Pulmonary artery endothelial cell (primary cell): ENCODE results near the gene CCDC32. TPM values are rescaled to one million over a fixed set of nuclear protein-coding genes. Genes with fewer than 3 reads are reported as not detected.
"Not testable (repeated sequence)": the region's sequence is repeated elsewhere in the genome, so short reads cannot be mapped to it uniquely, and the experiment has no call there.

Source experiments
- DNase-seq: peaks from one replicate; pipeline ENCODE4 v3.0.0-alpha.2; 2011; ENCODE audit warnings: low read depth, low spot score
- total RNA-seq: library from RNA; depleted of rRNA; stranded (reverse); fragments of >200 nt; gene quantifications from 2 replicates; pipeline ENCODE4 v1.2.3, GENCODE V29; 2014

The CCDC32 gene, protein sequence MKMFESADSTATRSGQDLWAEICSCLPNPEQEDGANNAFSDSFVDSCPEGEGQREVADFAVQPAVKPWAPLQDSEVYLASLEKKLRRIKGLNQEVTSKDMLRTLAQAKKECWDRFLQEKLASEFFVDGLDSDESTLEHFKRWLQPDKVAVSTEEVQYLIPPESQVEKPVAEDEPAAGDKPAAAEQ
- total RNA-seq = 20.8 and 26.2 TPM in 2 replicates

DNA sequence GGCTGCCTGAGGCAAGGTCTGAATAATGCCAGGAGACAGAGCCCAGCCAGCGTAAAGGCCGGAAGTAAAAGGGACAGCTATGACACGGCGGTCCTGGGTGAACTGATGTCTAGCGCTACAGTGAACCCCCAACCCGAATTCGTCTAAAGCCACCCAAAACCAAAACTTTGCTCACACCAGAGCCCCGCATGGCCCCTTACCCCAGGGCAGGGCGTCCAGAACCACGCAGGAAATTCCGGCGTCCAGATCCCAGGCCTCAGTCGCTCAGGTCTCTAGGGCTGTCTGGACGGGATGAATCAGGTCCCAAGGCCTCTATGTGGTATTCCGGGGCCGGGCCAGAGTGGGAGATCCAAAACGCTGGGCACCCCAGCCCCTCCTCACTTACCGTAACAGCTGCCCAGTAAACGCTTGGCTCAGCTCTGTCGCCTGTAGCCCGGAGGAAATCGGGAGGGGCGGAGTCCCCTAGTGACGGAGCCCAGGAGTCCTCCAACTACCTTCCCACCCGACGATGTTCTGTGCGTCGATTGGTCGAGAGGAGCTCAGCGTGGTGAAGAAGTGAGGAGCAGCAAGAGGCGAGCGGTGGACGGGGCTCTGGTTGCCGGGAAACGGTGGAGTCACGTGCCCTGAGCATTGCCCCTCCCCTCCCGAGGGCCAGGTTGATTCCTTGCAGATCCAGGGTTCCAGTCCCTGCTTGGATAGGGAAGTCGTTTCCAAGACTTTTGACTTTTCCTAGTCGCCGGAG, at the start of gene CCDC32:
Gene CCDC32 (minus strand): TSS at position 452 of the 742 bp plus-strand sequence. CDS start 2,027 bp downstream, outside the sequence.
- peak; percentile 96 for DNase-seq

DNA sequence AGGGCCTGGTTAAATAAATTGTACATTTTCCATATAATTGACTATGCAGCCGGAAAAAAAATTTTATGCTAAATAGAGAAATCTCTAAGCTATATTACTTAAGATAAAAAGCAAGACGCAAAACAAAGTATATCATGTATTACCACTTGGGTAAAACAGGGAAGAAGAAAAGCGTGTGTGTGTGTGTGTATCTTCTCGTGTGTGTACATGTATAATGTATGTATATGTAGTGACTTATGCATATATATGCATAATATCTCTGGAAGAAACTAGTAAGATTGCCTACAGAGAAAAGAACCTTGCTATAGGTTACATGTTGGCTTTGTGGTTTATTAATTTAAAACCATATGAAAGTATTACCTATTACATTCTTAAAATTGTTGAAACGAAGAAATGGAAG, 48.2 kb upstream of the CCDC32 start:
- DNase-seq = no peak

DNA sequence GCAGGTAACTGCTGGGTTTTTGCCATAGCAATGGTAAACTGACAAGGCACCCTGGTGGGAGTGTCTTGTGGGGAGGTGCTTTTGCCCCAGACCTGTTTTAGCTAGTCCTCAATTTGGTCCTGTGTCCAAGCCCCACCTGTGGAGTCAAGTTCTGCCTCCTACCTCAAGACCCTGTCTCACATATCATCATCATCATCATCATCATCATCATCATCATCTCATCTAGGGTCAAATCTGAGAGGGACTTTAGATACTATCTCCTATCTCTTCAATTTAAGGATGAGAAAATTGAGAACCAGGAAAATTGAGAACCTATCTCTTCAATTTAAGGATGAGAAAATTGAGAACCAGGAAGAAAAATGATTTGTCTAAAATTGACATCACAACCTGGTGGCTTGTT, 39.1 kb upstream of the CCDC32 start:
- DNase-seq = no peak

DNA sequence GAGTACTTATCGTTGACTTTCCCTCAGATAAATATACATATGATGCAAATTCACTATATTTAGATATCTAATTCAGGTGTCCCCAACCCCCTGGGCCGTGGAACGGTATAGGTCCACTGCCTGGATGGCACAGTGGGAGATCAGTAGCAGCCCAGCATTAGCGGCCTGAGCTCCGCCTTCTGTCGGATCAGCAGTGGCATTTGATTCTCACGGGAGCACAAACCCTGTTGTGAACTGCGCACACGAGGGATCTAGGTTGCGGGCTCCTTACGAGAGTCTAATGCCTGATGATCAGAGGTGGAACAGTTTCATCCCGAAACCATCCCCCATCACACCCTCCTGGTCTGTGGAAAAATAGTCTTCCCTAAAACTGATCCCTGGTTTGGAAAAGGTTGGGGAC, 36.1 kb upstream of the CCDC32 start:
- DNase-seq = no peak

DNA sequence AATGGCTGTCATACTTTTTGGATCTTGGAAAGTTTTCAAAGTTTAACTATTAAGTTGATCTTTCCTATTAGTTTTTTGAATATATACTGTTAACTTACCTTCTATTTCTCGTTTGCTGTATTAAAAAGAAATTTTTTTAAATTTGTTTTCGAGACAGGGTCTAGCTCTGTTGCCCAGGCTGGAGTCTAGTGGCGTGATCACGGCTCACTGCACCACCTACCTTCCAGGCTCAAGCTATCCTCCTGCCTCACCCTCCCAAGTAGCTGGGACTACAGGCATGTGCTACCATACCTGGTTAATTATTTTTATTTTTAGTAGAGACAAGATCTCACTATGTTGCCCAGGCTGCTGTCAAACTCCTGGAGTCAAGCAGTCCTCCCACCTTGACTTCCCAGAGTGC, 33.8 kb upstream of the CCDC32 start:
- no peak for DNase-seq

DNA sequence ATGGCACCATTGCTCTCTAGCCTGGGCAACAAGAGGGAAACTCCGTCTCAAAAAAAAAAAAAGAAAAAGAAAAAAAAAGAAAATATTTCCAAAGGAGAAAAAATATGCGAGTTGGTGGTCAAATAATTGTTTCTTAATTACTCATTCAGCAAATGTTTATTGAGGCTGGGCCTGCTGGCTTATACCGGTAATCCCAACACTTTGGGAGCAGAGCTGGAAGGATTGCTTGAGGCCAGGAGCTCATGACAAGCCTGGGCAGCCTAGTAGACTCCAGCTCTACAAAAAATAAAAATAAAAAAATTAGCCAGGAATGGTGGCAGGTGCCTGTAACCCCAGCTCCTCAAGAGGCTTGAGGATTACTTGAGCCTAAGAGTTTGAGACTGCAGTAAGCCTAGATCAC, 33.3 kb upstream of the CCDC32 start:
- DNase-seq = no peak

DNA sequence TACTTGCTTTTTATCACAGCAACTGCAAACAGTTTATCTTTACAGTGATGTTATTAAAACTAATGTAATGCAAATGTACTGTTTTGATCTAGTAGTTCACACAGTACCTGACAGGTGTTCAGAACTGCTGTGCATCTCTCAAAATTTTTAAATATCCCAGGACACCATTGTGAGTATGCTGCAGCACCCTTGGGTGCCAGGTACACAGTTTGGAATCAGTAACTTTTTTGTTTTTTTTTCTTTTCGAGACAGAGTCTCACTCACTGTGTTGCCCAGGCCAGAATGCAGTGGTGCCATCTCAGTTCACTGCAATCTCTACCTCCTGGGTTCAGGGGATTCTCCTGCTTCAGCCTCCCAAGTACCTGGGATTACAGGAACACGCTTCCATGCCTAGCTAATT, 32.2 kb upstream of the CCDC32 start:
- DNase-seq = no peak

DNA sequence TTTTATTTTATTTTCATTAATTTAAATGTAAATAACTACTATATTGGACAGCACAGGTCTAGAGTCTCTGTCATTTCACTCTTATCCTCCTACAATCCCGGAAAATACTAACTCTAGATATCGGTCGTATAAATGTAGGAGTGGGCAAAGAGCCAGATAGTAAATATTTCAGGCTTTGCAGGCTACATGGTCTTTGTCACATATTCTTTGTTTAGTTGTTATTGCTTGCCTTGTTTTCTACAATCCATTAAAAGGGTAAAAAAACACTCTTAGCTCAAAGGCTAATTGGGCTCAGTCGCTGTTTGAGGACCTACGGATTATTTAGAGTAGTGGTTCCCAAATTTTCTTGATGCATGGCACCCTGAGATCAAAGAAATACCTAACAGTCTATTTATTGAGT, 30.9 kb upstream of the CCDC32 start:
- no peak for DNase-seq

DNA sequence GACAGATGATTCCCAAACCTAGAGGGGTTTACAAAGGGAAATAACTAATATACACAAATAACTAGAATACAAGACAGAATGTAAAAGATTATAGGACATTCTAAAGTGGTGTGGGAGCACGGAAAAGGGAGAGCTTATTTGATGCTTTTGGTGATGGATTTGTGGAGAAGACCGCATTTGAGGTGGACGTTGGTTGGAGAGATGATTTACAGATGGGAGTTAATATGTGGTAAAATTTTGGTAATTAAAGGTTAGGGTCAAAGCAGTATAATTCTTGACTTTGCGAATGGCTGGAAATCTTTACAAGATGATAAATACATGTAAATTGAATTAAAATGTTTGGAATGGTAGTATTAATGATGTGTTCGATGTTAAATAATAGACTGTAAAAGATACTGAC, 30.4 kb upstream of the CCDC32 start:
- no peak for DNase-seq

DNA sequence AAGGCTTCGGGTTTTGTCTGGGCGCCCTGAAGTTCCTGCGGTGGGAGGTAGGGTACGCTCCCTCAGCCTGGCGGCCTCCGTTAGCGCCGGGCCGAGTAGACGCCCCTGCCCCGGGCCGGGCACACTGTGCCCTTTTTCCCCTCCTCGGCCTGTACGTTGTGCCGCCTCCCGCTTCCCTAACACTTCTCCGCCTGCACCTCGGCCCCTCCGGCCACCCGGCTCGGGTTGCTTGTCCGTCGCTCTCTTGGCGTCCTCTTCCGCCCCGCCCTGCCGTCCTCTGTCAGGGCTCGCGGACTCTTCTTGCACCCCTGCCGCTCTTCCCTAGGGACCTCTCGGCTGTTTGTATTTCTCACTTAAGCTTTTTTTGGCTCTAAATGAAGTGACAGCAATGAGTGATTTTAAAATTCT, 29.6 kb upstream of the CCDC32 start:
- DNase-seq = no peak

DNA sequence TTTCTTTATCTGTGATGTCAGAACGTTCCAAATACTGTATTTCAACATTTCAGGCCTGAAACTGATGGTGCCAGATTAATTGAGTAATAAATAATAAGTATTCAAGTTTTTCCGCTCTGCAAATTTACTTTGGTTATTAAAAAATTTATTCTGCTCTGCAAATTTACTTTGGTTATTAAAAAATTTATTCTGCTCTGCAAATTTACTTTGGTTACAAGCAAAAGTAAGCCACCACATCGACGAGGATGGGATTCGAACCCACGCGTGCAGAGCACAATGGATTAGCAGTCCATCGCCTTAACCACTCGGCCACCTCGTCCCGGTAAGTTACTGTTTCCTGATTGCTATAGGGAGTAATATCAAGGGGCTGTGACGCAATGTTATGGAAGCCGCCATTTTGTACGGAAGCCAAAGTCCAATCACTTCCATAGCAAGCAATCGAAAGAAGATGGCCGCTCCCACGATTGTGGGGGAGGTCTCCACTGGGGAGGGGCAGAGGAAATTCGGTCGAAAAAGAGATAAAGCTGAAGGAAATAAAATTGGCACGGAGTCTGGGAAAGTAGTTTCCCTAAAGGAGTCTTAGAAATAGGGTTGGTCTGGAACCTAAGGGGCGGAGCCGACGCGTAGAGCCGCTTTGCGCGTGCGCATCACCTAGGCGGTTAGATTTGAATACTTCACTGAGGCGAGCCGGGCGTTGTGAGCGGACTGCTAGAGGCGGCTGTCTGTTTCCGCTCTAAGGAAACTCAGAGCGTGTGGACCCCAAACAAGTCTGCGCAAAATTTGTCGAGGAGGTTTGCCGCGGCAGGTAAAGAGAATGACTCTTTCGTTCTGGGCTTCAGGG, 29.0 kb upstream of the CCDC32 start, which contains the start of gene KNL1:
Gene KNL1 (plus strand): TSS at position 662 of the 841 bp plus-strand sequence. CDS start 8,683 bp downstream, outside the sequence.
- peak; percentile 83 for DNase-seq

DNA sequence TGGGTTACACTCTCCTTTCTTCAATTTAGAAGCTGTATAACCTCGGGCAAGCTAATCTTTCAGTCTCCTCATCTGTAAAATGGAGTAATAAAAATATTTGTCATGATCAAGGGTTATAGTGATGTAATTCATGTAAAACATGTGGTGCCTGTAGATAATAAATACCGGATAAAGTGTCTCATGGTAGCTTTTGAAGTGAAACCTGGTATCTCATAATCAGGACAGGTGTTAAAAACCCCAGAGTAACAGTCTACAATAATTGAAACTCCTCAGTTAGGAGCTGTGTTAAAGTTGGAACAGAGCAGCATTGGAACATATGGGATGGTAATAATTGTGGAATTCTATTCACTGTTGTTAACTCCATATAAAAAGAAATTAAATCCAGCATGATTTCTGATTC, 28.3 kb upstream of the CCDC32 start:
- no peak for DNase-seq

DNA sequence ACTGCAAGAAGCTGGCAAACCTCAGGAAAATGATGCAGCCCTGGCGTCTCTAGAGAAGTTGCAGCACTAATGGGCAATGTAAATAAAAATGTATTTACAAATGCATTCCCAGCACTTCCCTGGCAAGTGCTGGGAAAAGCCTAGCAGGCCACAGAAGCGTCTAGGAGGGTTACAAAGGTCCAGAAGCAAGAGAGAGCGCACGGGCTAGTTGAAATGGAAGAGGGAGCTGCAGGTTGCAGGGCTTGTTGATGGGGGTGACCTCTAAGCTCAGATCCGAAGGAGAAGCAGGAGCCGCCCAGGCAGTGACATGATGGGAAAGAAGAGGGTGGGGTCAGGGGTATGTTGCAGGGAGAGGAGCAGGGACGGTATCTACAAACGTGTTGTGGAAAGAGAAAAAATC, 26.5 kb upstream of the CCDC32 start:
- no peak for DNase-seq

DNA sequence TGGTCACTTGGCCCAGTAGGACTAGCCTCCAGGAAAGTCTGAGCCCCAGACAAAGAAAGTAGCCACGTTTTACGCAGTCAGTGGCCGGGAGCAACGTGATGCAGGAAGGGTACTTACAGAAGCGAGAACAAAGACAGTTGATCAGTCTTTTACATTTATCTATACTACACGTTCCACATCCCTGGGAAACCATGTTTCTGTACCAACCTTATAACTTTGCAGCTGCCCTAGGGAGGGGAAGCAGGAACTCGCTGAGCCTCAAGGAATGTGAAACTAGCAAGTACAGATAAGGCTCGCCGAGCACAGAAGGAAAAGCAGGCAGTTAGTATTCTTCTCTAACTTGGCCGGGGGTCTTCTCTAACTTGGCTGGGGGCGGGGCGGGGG, 25.8 kb upstream of the CCDC32 start:
- no peak for DNase-seq

DNA sequence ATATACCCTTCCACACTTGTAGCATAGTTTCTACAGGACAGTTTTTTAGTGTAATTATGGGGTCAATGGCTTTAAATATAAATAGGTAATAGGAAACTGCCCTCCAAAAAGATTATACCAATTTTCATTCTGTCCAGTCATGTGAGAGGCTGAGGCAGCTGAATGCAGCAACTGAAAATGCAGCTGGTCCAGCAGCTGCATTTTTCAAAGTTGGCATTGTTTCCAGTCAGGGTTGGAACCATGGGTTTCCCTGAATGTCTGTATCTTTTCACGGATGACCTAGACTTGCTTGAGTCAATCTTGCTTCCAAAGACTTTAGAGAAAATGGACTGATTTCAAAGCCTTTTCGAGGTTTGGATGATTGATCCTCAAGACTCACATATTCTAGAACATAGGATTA, 19.3 kb upstream of the CCDC32 start:
- no peak for DNase-seq

DNA sequence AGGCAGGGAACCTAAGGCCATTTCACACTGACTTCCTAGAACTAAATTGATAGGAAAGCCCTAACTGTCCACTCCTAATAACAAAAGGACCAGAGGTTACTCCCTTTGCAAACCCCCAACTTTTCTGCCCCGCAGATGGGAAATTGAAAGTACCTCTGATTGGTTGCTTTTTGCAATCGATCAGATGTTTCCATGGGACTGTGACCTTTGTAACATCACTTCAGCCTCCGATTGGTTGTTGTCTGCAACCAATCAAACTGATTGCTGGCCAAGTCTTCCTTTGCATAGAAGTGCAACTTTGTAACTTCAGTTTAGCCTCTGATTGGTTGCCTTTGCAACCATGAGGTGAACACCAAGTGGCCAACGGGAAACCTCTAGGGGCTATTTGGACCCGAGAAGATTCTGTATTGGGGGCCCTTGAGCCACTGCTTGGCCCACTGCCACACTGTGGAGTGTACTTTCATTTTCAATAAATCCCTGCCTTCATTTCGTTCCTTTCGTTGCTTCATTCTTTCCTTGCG, 17.9 kb upstream of the CCDC32 start:
- no peak for DNase-seq

DNA sequence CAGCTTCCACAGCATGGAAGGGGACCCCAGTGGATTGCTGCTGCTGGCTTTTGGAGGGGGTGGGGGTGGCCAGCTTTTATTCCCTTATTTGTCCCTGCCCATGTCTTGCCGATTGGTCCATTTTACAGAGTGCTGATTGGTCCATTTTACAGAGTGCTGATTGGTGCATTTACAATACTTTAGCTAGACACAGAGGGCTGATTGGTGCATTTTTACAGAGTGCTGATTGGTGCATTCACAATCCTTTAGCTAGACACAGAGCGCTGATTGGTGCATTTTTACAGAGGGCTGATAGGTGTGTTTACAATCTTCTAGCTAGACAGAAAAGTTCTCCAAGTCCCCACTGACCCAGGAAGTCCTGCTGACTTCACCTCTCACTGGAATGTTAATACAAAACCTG, 17.0 kb upstream of the CCDC32 start:
- not testable (repeated sequence) for DNase-seq

DNA sequence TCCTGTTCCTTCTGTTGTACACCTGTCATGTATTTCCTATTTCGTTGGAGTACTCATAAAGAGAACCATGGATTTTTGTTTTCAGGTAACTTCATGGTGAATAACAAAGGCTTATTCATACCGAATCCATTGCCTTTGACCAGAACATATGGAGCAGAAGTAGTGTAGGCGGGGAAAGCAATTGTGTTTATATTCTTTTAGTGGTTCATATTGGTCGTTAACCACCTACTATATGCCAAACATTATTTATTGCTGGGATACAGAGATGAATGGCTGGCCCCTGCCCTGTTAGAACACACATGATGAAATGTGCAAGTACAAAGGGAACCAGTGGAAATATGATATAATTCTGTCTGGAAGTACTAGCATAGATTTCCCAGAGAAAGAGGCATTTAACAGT, 14.1 kb upstream of the CCDC32 start:
- no peak for DNase-seq

DNA sequence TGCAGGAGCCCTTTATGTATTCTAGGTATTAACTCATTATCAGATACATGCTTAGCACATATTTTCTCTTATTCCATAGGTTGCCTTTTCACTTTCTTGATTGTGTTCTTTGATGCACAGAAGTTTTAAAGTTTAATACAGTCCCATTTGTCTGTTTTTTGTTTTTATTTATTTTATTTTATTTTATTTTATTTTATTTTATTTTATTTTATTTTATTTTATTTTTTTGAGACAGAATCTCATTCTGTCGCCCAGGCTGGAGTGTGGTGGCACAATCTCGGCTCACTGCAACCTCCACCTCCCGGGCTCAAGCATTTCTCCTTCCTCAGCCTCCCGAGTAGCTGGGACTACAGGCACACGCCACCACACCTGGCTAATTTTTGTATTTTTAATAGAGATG, 12.1 kb upstream of the CCDC32 start:
- DNase-seq = not testable (repeated sequence)

DNA sequence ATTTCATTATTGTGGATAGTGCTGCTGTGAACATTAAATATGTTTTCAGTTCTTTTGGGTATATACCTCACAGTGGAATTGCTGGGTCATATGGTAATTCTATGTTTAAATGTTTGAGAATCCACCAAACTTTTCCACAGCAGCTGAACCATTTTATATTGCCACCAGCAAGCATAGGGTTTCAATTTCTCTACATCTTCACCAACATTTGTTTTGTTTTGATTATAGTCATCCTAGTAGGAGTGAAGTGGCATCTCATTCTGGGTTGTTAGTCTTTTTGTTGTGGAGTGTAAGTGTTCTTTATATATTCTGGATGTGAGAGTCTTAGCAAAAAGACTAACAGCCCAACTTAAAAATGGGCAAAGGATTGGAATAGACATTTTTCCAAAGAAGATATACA, 10.3 kb upstream of the CCDC32 start:
- DNase-seq = no peak

DNA sequence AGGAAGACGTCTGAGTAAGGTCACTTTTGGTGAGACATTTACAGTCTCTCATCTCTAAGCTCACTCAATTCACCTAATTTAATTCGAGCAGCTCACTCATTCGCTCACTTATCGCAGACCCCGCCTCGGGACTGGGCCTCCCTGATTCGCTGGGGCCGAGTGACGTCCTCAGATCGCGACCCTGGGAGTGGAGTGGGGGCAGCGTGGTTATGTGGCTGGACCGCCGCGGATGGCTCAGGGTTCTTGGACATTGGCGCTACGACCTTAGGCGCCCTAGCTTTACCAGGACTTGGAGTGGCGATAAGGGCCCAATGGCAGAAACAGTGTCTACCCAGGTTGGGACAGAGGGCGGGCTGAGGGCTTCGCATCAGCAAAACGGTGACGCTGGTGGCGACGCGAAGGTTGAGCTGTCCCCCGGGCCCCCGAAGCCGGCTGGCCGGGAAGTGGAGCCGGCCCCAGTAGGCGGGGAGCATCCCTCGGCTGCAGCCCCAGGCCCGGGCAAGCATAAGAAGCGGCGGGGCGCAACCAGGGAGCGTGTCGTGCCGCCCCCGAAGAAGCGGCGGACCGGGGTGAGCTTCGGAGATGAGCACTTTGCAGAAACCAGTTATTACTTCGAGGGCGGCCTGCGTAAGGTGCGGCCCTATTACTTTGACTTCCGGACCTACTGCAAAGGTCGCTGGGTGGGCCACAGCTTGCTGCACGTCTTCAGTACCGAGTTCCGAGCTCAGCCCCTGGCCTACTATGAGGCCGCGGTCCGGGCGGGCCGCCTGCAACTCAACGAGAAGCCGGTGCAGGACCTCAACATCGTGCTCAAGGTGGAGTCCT, 4.5 kb upstream of the CCDC32 start, which contains the start of gene RPUSD2:
Gene RPUSD2 (plus strand): TSS at position 171 of the 825 bp plus-strand sequence. CDS start 39 bp downstream, at position 210.
- DNase-seq = peak; percentile 69
